ENCODE results near the gene ST3GAL2.

The ST3GAL2 gene

GRCh38 chr16:70460737-70461261 lies 21.9 kb upstream of the ST3GAL2 start:
- ChIA-PET POLR2A (ENCODE audit: low non-redundant PET) (interaction anchor here (0.6 kb wide), 1 partner anchor 79 kb away, joined by 6 read pairs; no protein-coding TSS in a partner anchor), CTCF (no interaction called here)
- no peak for TF ChIP-seq CTCF (conservative IDR thresholded peaks at IDR 0.05; ENCODE audit: low read depth)
- H3K27ac ChIP-seq: peak overlapping the region; percentile 32
- no peak for DNase-seq (ENCODE audit: low spot score)

DNA sequence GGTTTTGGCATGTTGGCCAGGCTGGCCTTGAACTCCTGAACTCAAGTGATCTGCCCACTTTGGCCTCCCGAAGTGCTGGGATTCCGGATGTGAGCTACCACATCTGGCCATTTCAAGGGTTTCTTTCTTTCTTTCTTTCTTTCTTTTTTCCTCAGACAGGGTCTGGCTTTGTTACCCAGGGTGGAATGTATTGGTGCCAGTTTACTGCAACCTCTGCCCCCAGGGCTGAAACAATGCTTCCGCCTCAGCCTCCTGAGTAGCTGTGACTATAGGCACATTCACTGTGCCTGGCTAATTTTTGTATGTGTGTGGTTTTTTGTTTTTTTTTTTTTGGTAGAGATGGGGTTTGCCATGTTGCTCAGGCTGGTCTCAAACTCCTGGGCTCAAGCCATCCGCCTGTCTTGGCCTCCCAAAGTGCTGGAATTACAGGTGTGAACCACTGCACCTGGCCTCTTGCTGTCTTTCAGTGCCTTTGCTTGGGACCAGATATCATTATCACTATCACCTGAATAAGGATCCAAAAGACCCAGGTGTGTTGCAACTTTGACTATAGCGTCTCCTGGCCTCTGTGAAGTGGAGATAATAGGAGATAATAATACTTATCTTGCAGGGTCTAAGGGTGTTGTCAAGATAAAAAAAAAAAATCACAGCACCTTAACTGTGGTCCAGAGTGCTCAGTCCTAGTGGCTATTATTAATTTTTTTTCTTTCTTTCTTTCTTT lies 18.7 kb upstream of the ST3GAL2 start:
- ChIA-PET POLR2A (ENCODE audit: low non-redundant PET) (no interaction called here), CTCF (interaction anchor here (0.5 to 0.6 kb wide), 3 partner anchors 10 to 32 kb away, joined by 3 to 5 read pairs (median 3); no protein-coding TSS in a partner anchor)
- TF ChIP-seq CTCF (conservative IDR thresholded peaks at IDR 0.05; ENCODE audit: low read depth): no peak
- H3K27ac ChIP-seq: no peak overlapping the region
- no peak for DNase-seq (ENCODE audit: low spot score)

DNA sequence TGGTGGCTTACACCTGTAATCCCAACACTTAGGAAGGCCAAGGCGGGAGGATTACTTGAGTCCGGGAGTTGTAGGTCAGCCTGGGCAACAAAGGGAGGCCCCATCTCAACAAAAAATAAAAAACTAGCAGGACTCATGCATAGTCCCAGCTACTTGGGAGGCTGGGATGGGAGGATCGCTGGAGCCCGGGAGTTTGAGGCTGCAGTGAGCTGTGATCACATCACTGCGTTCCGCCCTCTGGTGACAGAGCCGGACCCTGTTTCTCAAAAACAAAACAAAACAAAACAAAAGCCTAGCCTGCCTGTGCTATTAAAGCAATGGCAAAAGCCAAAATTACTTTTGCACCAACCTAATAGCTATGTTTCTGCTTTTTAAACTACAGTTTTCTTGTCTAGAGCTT lies 17.0 kb upstream of the ST3GAL2 start:
- ChIA-PET POLR2A (ENCODE audit: low non-redundant PET) (no interaction called here), CTCF (interaction anchor here (0.6 kb wide), 1 partner anchor 1108 kb away, joined by 3 read pairs; no protein-coding TSS in a partner anchor)
- no peak for DNase-seq (ENCODE audit: low spot score)
- TF ChIP-seq CTCF (conservative IDR thresholded peaks at IDR 0.05; ENCODE audit: low read depth): no peak
- no peak overlapping the region for H3K27ac ChIP-seq

- peak within 1 kb of the TSS; percentile 88 for H3K27ac ChIP-seq
- CTCF ChIA-PET: interaction anchor here (0.6 kb wide), 2 partner anchors 96 to 200 kb away, joined by 3 to 4 read pairs; no protein-coding TSS in a partner anchor
- peak; percentile 78 for DNase-seq (ENCODE audit: low spot score)
- no peak for TF ChIP-seq CTCF (conservative IDR thresholded peaks at IDR 0.05; ENCODE audit: low read depth)
- POLR2A ChIA-PET (ENCODE audit: low non-redundant PET): interaction anchor here (0.6 to 1.0 kb wide), 4 partner anchors 15 to 268 kb away, joined by 3 to 7 read pairs (median 4); partner anchors contain the start of gene ST3GAL2
These were observed 15.5 kb upstream of the ST3GAL2 start, which contains the start of gene FCSK for GRCh38 chr16:70454222-70455034. Gene FCSK, plus strand, starts transcription at chr16:70454595. Its CDS starts 8,596 bp downstream, at chr16:70463191.

GRCh38 chr16:70453892-70454221 lies 15.0 kb upstream of the ST3GAL2 start:
- no peak for DNase-seq (ENCODE audit: low spot score)
- H3K27ac ChIP-seq: peak overlapping the region; percentile 88
- ChIA-PET CTCF (interaction anchor here (0.6 kb wide), 2 partner anchors 95 to 200 kb away, joined by 3 to 4 read pairs; no protein-coding TSS in a partner anchor), POLR2A (ENCODE audit: low non-redundant PET) (interaction anchor here (0.6 to 1.0 kb wide), 4 partner anchors 14 to 269 kb away, joined by 3 to 7 read pairs (median 4); partner anchors contain the start of gene ST3GAL2)
- TF ChIP-seq CTCF (conservative IDR thresholded peaks at IDR 0.05; ENCODE audit: low read depth): no peak

All from RWPE1 (cell line).